ENCODE results near the gene PARK7.
"Not testable (repeated sequence)": the region's sequence is repeated elsewhere in the genome, so short reads cannot be mapped to it uniquely, and the experiment has no call there.

Gene PARK7
- total RNA-seq = 43.3 to 54.8 reads per million in 2 donors

- DNase-seq = peak; percentile 99 to 100 (median 100)
These were observed at the start of gene PARK7 for GRCh38 chr1:7961216-7962013. Gene PARK7 (plus strand): TSS chr1:7961711. CDS start chr1:7962786, 1,075 bp downstream.

- DNase-seq = no peak
These were observed 49.4 kb upstream of the PARK7 start for GRCh38 chr1:7912145-7912544.

GRCh38 chr1:7912743-7913557 lies 48.6 kb upstream of the PARK7 start:
- peak in 2 of 5 experiments; percentile 23 to 43 for DNase-seq

- peak in 4 of 5 experiments; percentile 5 to 82 (median 34) for DNase-seq
These were observed 45.5 kb upstream of the PARK7 start for GRCh38 chr1:7915826-7916500.

GRCh38 chr1:7916501-7916830 lies 45.0 kb upstream of the PARK7 start:
- no peak for DNase-seq

- DNase-seq = not testable (repeated sequence)
These were observed 43.5 kb upstream of the PARK7 start for GRCh38 chr1:7917971-7918370.

GRCh38 chr1:7919880-7920279 lies 41.6 kb upstream of the PARK7 start:
- DNase-seq = no peak

GRCh38 chr1:7921796-7922195 lies 39.7 kb upstream of the PARK7 start:
- DNase-seq = no peak

- no peak for DNase-seq
These were observed 39.2 kb upstream of the PARK7 start for GRCh38 chr1:7922301-7922700.

GRCh38 chr1:7927061-7927460 lies 34.5 kb upstream of the PARK7 start:
- not testable (repeated sequence) for DNase-seq

- no peak for DNase-seq
These were observed 33.3 kb upstream of the PARK7 start for GRCh38 chr1:7928247-7928646.

- DNase-seq = peak in 2 of 5 experiments; percentile 40 to 88
These were observed 31.9 kb upstream of the PARK7 start for GRCh38 chr1:7929637-7930036.

GRCh38 chr1:7930645-7931445 lies 30.7 kb upstream of the PARK7 start:
- DNase-seq = peak in 2 of 5 experiments; percentile 56 to 89

- DNase-seq = peak in 1 of 5 experiments; percentile 54
These were observed 30.1 kb upstream of the PARK7 start for GRCh38 chr1:7931446-7931812.

GRCh38 chr1:7932524-7933138 lies 28.9 kb upstream of the PARK7 start:
- no peak for DNase-seq

- no peak for DNase-seq
These were observed 23.4 kb upstream of the PARK7 start for GRCh38 chr1:7938070-7938469.

- no peak for DNase-seq
These were observed 21.5 kb upstream of the PARK7 start for GRCh38 chr1:7940034-7940433.

- DNase-seq = peak; percentile 23 to 69 (median 50)
These were observed 20.6 kb upstream of the PARK7 start, which contains the start of gene TNFRSF9 for GRCh38 chr1:7940745-7941436. Gene TNFRSF9 (minus strand): TSS chr1:7940839. CDS start chr1:7939994, 845 bp downstream.

GRCh38 chr1:7941437-7941793 lies 20.1 kb upstream of the PARK7 start:
- no peak for DNase-seq

- peak; percentile 13 to 56 (median 31) for DNase-seq
These were observed 19.1 kb upstream of the PARK7 start for GRCh38 chr1:7942214-7942921.

GRCh38 chr1:7943251-7943650 lies 18.3 kb upstream of the PARK7 start:
- no peak for DNase-seq
